ENCODE measurements around the gene LRRC52.

Gene LRRC52

DNA sequence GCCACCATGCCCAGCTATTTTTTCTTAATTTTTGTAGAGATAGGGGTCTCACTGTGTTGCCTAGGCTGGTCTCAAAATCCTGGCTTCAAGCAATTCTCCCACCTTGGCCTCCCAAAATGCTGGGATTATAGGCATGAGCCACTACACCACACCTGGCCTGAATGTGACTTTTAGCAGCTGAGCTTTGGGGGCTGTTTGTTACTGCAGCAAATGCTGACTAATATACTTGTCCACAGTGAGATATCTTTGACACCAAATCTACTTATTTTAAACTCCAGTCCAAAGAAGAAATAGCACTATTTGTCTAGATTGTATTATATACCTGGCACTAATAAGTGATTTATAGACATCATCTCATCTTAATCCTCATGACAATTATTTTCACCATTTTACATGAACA, 30.5 kb downstream of the LRRC52 start:
- TF ChIP-seq, protein P1, sequence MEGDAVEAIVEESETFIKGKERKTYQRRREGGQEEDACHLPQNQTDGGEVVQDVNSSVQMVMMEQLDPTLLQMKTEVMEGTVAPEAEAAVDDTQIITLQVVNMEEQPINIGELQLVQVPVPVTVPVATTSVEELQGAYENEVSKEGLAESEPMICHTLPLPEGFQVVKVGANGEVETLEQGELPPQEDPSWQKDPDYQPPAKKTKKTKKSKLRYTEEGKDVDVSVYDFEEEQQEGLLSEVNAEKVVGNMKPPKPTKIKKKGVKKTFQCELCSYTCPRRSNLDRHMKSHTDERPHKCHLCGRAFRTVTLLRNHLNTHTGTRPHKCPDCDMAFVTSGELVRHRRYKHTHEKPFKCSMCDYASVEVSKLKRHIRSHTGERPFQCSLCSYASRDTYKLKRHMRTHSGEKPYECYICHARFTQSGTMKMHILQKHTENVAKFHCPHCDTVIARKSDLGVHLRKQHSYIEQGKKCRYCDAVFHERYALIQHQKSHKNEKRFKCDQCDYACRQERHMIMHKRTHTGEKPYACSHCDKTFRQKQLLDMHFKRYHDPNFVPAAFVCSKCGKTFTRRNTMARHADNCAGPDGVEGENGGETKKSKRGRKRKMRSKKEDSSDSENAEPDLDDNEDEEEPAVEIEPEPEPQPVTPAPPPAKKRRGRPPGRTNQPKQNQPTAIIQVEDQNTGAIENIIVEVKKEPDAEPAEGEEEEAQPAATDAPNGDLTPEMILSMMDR (IDR thresholded peaks at IDR 0.05): no peak

DNA sequence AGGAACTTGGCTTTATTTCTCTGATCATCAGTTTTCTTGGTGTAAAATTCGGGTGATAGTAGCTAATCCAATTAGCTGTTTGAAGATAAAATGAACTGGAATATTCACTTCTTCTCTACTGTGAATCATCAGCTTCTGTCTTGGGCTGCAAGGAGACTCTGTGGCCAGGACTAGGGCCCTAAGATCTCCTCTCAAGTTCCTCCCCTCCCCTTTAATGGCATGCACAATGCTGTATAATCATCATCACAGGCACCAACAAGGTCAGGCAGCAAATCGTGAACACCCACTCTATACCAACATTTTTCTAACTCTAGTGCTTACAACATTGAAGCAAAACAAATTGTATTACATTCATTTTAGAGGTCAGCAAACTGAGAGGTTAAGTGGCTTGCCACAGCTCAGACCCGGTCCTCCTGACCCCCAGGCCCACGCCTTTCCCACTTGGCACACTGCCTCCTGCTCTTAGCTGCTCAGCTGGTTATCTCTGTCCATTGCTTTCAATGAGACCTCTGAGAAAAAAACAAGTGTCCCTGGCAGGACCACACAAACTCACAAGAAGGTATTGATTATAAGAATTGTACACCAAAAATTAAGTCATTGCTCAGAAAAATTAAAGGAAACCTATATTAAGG, 31.8 kb downstream of the LRRC52 start:
- TF ChIP-seq, protein P1 (IDR thresholded peaks at IDR 0.05): no peak

DNA sequence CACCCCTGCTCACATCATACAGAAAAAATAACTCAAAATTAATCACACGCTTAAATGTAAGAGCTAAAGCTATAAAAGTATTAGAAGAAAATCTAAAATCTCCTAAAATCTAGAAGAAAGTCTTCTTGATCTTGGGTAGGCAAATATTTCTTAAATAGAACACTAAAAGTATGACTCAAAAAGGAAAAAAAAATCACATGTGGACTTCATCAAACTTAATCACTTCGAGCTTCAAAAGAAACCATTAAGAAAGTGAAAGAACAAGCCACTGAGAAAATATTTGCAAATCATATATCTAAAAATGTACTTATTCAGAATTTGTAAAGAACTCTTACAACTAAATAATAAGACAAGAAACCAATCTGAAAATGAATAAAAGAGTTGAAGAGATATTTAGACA, 32.7 kb downstream of the LRRC52 start:
- TF ChIP-seq, protein P1 (IDR thresholded peaks at IDR 0.05): no peak

DNA sequence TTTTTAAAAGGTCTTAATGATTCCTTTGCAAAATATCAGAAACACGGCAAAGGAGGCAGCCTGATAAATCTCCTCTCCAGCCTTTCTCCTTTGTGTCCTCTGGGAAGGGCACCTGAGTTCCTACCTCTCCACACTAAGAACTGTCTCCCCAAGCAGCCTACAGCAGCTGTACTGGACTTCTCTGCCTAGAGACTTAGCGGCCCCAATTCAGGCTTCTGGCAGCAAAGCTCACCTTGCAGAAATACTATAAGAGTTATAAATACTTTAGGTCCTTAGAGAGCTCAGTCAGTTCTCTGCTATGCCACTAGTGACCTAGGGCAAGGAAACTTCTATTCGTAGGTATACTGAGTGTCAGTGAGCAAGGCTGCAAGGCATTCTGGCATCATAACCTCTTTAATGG, 33.9 kb downstream of the LRRC52 start:
- TF ChIP-seq, protein P1 (IDR thresholded peaks at IDR 0.05): no peak

DNA sequence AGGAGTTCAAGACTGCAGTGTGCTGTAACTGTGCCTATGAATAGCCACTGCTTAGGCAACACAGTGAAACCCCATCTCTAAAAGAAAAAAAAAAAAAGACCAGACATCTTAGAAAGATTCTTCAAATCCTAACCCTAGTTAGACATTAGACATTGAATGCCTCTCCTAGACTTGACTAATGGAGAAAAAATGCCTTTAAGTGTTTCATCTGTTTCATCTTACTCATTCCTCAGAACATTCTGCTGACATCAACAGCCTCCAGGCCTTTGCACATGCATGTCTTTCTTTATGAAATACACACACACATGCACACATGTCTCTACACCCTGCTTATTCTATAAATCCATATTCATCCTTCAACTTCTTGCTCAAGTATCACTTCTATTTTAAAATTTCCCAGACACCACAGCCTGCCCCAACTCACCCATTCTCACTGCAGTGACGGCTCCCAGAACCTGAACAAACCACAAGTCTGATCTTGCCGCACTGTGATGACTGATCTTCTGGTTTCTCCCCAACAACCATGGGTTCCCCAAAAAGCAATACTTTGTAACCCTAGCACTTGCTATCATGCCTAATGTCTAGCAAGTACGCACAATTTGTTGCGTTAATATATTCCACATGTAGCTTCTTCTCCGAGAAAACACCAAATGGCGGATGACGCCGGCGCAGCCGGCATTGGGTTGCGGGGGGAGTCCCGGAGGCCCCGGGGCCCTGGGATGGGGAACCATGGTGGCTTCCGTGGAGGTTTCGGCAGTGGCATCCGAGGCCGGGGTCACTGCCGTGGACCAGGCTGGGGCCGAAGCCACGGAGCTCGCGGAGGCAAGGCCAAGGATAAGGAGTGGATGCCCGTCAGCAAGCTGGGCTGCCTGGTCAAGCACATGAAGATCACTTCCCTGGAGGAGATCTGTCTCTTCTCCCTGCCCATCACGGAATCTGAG, 37.4 kb downstream of the LRRC52 start:
- TF ChIP-seq, protein P1 (IDR thresholded peaks at IDR 0.05): no peak

DNA sequence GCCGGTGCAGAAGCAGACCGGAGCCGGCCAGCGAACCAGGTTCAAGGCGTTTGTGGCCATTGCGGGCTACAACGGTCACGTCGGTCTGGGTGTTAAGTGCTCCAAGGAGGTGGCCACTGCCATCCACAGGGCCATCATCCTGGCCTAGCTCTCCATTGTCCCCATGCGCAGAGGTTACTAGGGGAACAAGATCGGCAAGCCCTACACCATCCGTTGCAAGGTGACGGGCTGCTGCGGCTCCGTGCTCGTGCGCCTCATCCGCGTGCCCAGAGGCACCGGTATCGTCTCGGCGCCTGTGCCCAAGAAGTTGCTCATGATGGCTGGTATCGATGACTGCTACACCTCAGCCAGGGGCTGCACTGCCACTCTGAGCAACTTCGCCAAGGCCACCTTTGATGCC, 38.1 kb downstream of the LRRC52 start:
- TF ChIP-seq, protein P1 (IDR thresholded peaks at IDR 0.05): no peak

DNA sequence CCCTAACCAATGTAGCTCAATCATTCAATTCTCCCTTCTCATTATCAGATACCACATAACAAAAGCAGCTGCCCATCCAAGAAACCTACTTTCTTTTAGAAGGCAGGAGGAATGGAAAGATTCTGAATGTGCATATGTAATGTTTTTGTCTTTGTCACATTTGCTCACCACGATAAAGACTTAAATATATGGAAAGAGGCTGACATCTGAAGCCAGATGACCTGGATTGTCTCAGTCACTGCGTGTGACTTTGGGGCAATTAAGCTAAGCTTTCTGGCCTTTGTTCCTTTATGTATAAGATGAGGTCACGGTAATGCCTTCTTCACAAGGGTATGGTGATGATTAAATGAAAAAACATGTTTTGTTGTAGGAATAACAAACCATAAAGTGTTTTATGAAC, 42.6 kb downstream of the LRRC52 start:
- TF ChIP-seq, protein P1 (IDR thresholded peaks at IDR 0.05): no peak
